Uterus (tissue), 2 donors: ENCODE measurements around the gene ACTR8.

Experiments
- CTCF ChIP-seq, 4 experiments: fragments of 200-600 bp in 2 of 4; fragments of 450-650 bp in 2 of 4; sonication (generic) in 2 of 4; IDR thresholded peaks; one replicate each; pipeline ENCODE4 v1.5.1; 2016 to 2019; ENCODE audit warnings: antibody characterized with exemption in 4 of 4, mild to moderate bottlenecking in 2 of 4, moderate library complexity in 1 of 4
- POLR2A ChIP-seq, 2 donors: fragments of 450-650 bp; IDR thresholded peaks; one replicate each; pipeline ENCODE4 v1.6.1; 2016; ENCODE audit warnings: antibody characterized with exemption in 2 of 2, mild to moderate bottlenecking in 1 of 2, moderate library complexity in 1 of 2

GRCh38 chr3:53913401-53913800, 31.4 kb upstream of the ACTR8 start:
- TF ChIP-seq CTCF (IDR thresholded peaks at IDR 0.05): no peak
- no peak for TF ChIP-seq POLR2A (IDR thresholded peaks at IDR 0.05)
